Stimulated activated CD8-positive, alpha-beta memory T cell treated with anti-CD3 and anti-CD28 coated beads, Interleukin-15, amount 100 ng/mL, for 1 hour (primary cell): ENCODE data around the gene PROZ.

Source experiments
- DNase-seq: peaks from one replicate; pipeline ENCODE4 v3.0.0-alpha.2; 2020; ENCODE audit warnings: low read depth

The PROZ gene

DNA sequence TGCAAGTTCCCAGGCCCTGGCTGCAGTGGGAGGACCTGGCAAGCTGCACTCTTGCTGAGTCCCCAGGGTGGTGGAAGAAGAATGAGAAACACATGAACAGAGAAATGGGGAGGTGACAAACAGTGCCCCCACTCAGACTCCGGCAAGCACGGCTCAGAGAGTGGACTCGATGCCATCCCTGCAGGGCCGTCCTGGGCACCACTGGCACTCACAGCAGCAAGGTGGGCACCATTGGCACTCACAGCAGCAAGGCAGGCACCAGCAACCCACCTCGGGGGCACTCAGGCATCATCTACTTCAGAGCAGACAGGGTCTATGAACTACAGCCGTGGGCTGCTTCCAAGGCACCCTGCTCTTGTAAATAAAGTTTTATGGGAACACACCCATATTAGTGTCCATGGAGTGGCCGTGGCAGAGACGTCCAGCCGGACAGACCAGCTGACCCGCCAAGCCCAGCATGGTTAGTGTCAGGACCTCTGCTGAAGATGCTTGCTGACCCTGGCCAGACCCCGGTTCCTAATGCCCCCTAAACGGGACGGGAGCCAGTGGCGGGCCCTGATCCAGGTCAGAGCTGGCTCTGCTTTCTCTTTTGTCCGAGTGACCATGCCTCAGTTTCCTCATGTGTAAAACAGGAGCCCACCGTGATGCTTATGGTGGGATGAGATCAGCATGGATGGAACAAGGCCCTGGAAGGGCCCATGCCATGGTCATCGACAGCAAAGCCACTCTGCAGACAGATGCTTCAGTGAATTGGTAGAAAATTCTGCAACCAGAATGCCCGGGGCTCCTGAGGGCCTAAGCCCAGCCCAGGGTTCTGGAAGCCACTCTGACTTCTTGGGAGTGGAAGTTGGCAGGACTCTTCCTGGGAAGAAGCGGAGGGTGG, 37.9 kb upstream of the PROZ start:
- no peak for DNase-seq

- DNase-seq, result no peak
Measured at GRCh38 chr13:113121183-113121927, 37.1 kb upstream of the PROZ start.

GRCh38 chr13:113121928-113122471, 36.4 kb upstream of the PROZ start:
- DNase-seq, result no peak

- DNase-seq, result no peak
Measured at GRCh38 chr13:113122550-113123225, 35.8 kb upstream of the PROZ start, which contains the start of gene F10. Gene F10, plus strand, starts transcription at chr13:113122799. Its CDS starts 57 bp downstream, at chr13:113122856.

DNA sequence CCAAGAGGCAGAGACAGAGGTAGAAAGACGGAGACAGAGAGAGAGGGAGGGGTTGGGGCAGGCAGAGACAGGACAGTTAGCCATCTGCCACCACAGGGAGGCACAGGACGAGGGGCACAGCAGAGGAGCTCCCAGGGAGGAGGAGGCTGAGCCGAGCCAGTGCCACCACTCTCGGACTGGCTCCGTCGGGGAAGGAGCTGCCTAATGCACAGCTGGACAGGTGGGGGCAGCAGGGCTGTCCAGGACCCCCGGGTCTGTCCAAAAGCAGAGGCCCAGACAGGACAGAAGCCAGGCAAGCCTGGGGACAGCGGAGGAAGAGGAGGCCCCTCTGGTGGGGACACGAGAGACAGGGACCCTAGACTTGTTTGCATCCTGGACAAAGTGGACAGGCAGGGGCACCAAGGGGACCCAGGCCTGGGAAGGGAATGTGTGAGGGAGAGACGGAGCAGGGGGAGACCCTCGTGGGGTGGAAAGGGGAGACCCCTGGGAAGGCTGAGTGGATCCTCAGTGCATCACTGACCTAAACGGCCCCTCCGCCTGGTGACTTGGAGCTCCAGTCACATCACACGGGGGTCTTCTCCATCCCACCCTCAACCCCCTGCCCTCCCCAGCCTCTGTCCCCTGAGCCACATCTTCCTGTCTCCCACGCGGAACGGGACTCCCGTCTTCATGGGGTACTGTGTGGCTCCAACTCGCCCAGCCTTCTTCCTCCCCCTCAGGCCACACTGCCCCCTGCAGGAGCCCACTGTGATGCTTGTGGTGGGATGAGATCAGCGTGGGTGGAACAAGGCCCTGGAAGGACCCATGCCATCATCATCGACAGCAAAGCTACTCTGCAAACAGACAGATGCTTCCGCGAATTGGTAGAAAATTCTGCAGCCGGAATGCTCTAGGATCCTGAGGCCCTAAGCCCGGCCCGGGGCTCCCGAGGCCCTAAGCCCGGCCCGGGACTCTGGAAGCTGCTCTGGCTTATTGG, 34.9 kb upstream of the PROZ start:
- no peak for DNase-seq

GRCh38 chr13:113124211-113124970, 34.1 kb upstream of the PROZ start:
- DNase-seq, result no peak

DNA sequence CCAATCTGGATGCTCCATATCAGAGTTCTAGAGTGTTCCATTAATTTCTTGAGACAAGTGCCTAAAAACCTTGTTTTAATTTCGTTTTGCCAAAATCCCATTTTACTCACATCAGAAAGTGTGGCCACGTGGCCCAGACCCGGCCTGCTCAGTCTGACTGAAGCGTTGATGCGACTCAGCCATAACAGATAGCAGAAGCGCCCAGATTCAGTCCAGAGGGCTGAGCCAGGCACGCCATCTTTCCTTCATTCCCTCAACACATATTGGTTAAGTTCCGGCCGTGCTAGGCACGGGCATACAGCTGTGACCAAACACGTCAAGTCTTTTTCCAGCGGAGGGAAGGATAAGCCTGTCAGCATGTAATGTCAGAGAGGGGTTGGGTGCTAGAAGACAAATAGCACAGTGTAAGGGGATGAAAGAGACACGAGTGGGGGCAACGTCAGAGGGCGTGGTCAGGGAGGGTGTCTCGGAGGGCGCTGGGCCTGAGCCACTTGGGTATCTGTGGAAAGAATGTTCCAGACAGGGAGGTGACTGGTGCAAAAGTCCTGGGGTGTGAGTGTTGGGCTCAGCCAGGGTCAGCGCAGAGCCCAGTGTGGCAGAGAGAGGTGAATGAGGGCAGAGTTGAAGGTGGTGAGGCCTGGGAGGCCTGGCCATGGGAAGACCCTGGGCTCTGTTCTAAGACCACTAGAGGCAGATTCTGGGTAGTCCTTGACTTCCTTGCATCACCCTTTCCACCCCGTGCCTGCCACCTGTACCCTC, 32.8 kb upstream of the PROZ start:
- DNase-seq, result no peak

DNA sequence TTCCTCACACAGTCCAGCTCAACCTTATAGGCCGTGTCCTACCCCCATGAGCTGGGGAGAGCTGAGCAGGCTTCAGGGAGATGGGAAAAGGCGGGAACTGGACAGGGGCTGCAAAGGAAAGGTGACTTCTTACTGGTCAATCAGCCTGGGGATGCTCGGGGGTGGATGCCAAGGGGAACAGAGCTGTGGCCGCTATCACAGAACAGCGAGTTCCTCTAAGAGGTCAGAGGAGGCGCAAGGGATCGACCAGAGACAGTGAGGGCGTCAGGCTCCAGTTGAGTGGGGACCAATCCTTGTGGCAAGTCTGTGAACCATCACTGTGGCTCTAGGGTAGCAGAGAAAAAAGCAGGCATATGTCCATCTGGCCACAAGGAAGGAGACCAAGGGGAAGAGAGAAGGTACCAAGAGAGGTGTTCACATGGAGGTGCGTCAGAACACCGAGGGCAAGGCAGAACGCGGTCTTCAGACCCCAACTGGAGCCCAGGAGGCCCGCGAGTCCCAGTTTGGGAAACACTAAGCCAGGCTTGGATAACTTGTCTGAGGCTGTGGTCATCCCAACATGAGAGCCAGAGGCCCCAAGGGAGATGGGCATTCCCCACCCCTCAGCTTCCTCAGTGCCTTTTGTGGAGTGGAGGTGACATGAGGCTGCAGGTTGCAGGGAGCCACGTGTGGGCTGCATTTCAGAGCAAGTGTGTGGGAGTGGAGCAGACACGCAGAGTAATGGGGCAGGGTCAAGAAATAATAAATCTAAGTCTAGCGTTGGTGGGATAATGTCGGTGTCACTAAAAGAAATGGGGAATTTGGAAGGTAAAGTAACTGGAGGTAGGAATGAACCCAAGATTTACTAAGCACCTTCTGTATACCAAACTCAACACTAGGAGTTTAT, 31.9 kb upstream of the PROZ start:
- DNase-seq, result no peak

DNA sequence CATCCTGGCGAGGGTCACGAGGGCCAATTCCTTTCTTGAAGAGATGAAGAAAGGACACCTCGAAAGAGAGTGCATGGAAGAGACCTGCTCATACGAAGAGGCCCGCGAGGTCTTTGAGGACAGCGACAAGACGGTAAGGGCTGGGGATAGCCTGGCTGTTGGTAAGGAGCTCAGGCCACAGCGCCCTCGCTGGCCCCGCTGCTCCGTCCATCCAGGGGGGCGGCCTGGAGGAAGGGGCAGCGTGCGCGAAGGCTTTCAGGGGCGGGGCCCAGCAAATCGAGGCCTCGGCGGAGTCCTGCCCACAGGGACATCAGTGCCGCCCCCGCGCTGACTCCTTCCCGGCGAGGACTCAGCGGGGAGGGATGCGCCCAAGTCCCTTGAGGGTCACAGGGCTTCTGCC, 29.0 kb upstream of the PROZ start:
- no peak for DNase-seq

DNA sequence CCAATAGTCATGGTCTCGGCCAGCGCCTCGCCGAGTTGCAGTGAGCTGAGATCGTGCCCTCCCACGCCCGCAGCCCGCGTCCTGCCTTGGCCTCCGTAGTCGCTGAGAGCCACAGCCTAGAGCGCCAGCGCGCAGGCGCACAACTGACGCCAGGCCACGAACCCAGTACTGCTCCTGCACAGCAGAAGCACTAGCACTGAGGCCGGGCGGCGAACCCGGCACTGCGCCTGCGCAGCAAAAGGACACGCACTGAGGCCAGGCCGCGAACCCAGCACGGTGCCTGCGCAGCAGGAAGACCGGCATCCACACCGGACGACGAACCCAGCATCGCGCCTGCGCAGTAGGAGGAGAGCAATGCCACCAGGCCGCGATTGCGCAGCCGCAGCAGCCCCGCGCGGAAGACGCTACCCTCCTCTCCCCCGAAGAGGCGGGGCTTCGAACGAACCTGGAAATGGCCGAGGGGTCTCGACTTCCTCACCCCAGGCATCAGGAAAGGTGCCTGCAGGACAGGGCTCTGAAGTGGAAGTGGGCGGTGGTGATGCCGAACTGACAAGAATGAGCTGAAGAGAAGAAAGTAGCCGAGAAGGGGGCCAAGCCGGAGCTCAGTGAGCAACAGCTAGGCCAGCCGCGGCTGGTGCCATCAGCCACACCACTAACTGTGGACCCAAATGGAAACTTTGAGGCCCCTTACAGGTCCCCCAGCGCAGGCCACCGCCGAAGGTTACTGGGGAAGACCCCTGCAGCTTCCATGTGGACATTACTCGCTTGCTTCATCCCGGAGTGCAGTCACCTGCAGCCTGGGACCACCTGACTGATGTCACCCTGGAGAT, 28.3 kb upstream of the PROZ start:
- DNase-seq, result no peak

DNA sequence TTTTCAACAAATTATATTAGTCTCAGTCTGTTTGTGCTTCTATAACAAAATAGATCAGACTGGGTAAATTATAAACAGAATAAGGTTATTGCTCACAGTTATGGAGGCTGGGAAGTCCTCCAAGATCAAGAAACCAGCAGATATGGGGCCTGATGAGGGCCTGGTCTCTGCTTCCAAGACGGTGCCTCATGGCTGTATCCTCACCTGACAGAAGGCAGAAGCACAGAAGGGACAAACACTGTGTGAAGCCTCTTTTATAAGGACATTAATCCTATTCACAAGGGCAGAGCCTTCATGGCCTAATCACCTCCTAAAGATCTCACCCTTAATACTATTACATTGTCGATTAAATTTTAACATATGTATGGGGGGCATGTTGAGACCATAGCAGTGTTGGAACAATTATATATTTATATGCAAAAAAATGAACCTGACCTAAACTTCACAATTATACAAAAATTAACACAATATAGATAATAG, 23.1 kb upstream of the PROZ start:
- DNase-seq, result no peak

DNA sequence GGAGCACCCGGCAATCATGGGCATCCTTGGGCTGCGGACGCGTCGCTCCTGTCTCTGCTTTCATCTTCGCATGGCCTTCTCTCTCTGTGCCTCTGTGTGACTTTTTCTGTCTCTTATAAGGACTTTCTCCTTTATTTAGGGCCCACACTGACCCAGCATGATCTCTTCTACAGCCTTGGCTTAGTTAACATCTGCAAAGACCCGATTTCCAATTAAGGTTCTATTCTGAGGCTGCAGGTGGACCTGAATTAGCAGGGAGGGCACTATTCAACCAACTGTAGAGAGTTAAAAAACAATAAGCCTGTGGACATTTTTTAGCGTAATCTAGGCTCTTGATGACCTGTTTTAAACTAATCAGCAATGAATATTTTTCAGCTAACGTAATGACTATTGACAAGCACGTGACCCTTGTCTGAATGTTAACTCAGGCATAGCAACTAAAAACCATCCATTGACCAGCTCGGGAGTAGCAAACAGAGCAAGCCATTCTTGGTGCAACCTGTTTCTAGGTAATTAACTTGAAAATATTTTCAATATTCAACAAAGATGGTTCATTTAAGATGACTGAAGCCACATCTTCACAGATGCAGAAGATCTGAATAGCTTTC, 20.7 kb upstream of the PROZ start:
- no peak for DNase-seq

DNA sequence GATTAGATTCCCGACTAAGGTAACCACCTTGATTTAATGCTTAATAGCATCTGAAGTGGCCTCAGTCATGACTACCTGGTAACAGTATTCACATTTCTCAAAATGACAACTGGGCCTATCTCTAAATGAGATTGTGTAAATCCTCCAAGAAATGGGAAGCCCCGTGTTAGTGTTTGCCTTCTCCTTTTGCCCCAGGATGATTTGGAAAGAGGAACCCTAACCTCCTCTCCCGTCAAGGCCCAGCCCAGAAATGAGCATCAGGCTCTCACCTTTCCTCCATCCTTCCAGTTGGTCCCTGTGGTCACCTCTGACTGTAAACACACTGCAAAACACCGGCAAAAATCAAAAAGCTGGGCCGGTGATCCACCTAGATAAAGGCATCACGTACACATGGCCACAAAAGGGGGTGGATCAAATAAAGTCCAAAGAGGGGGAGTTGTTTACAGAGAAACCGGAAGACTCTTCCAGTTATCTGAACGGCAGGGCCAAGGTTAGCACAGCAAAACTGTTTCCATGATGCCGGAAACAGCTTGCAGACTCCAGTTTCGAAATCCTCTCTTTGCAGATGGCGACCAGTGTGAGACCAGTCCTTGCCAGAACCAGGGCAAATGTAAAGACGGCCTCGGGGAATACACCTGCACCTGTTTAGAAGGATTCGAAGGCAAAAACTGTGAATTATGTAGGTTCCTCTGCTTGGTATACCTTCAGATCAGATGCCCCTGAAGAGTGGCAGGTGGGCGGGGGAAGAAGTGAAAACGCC, 19.5 kb upstream of the PROZ start:
- no peak for DNase-seq

- DNase-seq, result no peak
Measured at GRCh38 chr13:113139577-113139976, 18.9 kb upstream of the PROZ start.

DNA sequence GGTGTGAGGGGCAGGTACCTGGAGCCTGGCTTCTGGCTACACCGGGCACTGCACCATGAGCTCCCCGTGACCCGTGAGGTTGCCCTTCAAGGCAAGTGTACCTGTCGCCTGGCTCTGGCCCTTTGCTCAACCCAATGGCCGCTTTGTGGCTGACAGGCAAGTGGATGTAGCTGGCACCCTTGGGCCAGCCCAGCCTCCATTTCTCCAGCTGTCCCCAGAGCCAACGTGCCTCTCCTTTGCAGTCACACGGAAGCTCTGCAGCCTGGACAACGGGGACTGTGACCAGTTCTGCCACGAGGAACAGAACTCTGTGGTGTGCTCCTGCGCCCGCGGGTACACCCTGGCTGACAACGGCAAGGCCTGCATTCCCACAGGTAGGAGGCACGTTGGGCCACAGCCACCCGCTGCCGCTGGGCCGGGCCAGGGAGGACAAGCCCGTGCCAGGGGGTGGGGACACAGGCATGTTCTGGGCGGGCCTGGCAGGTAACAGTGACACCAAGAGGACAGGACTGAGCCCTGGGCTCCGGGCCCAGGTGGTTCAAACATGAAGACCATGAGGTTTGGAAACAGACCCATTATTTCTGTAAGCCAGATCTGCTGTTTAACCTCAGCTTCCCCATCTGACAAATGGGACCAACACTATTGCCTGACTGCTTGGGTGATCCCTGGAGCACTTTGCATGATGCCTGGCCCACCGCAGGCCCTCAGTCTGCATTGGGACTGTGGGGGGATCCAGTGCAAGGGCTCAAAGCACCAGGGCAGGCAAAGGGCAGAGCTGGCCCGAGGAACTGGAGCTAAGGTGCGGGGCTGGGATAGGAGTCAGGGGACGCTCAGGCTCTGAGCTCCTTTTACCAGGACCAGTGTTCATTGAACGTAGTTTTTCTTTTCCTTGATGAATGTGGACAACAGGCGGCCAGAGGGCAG, 17.5 kb upstream of the PROZ start:
- no peak for DNase-seq
